ENCODE data around the gene OR52N2.

GRCh38 chr11:5818245-5818886 is 9.6 kb downstream of the OR52N2 start:
- TF ChIP-seq POLR2A (IDR thresholded peaks at IDR 0.05; ENCODE audit: low read length) (no peak), GATA1 (IDR thresholded peaks at IDR 0.05; ENCODE audit: low read depth, low read length) (no peak)

Measured in erythroblast (primary cell).